ENCODE data around the gene CYP4F8. TPM values are rescaled to one million over a fixed set of nuclear protein-coding genes. Genes with fewer than 3 reads are reported as not detected.

CYP4F8 gene
- total and polyA plus RNA-seq, 2 of the 8 experiments (the other 6 are each of a cell fraction or from before 2014, with no cell fraction given) = not detected

DNA sequence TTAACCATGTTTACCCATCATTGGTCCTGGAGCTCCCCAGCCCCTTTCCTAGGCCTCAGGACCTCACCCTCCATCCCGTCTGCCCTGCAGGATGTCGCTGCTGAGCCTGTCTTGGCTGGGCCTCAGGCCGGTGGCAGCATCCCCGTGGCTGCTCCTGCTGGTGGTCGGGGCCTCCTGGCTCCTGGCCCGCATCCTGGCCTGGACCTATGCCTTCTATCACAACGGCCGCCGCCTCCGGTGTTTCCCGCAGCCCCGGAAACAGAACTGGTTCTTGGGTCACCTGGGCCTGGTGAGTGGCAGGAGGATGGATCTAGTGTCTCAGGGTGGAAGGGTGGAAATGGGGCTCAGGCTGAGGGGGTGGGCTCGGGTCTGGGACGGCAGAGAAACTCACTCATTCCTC lies 508 bp downstream of the CYP4F8 start:
- H2BK120ac ChIP-seq (replicated peaks; ENCODE audit: low read depth, low read length) = no peak overlapping the region
- H2BK5ac ChIP-seq (ENCODE audit: low read depth, low read length) = no peak overlapping the region
- H3K4ac ChIP-seq (replicated peaks; ENCODE audit: insufficient read length, low read depth, low read length) = no peak overlapping the region
- H3K18ac ChIP-seq (ENCODE audit: extremely low read depth, low read length) = no peak overlapping the region
- no peaks in the 10 kb centered on the region for H3K4me1 ChIP-seq (replicated peaks in 1 of 4; ENCODE audit: control insufficient read depth in 3 of 4, insufficient read depth in 4 of 4, low read length in 3 of 4)
- H4K91ac ChIP-seq (replicated peaks; ENCODE audit: insufficient read length, low read length) = no peak overlapping the region
- no peaks in the 10 kb centered on the region for H3K79me2 ChIP-seq (ENCODE audit: control insufficient read depth in 1 of 2, insufficient read depth in 2 of 2, low read length in 2 of 2)
- H3K27me3 ChIP-seq (replicated peaks in 1 of 4; ENCODE audit: control insufficient read depth in 3 of 4, extremely low read depth in 1 of 4, insufficient read depth in 3 of 4, low read length in 3 of 4) = no peaks in the 10 kb centered on the region
- no peak for DNase-seq (ENCODE audit: low read depth in 1 of 2, low spot score in 2 of 2)
- no peak overlapping the region for H3K56ac ChIP-seq (replicated peaks; ENCODE audit: insufficient read length, low read depth, low read length)
- FAIRE-seq = no peak
- no peak overlapping the region for H3K4me3 ChIP-seq (ENCODE audit: extremely low read depth in 1 of 4, insufficient read depth in 2 of 4, low read depth in 3 of 4, low read length in 4 of 4)
- H4K20me1 ChIP-seq (replicated peaks in 1 of 2; ENCODE audit: control insufficient read depth in 1 of 2, insufficient read depth in 2 of 2, low read length in 2 of 2) = no peaks in the 10 kb centered on the region
- no peak overlapping the region for H4K8ac ChIP-seq (ENCODE audit: extremely low read depth, insufficient read depth, low read length)
- no peak overlapping the region for H3K4me2 ChIP-seq (ENCODE audit: insufficient read depth in 1 of 2, low read depth in 2 of 2, low read length in 2 of 2)
- ChIA-PET CTCF (ENCODE audit: partially characterized antibody) (no interaction called here), POLR2A (ENCODE audit: partially characterized antibody) (no interaction called here)
- H2BK15ac ChIP-seq (ENCODE audit: low read length) = no peak overlapping the region
- H2AFZ ChIP-seq (ENCODE audit: low read length) = no peak overlapping the region
- TF ChIP-seq PHF8 (conservative IDR thresholded peaks at IDR 0.05; ENCODE audit: low read depth, low read length) = no peak
- no peak for TF ChIP-seq SAP30 (IDR thresholded peaks at IDR 0.05; ENCODE audit: insufficient read depth, insufficient replicate concordance, low read length)
- no peak for TF ChIP-seq CBX8 (IDR thresholded peaks at IDR 0.05; ENCODE audit: borderline replicate concordance, low read depth, low read length)
- H4K5ac ChIP-seq (ENCODE audit: insufficient read length, low read depth, low read length) = no peak overlapping the region
- no peak overlapping the region for H3K23ac ChIP-seq (ENCODE audit: insufficient read length)
- H3K23me2 ChIP-seq (ENCODE audit: low read depth, low read length) = peaks cover 2% of the 10 kb centered on the region; the same call in 1 of the 2 replicates
- H3K27ac ChIP-seq (ENCODE audit: low read depth, low read length) = no peak overlapping the region
- no peak overlapping the region for H2BK20ac ChIP-seq (ENCODE audit: low read length)
- H3K9ac ChIP-seq (replicated peaks in 1 of 4; ENCODE audit: extremely low read depth in 1 of 4, low read depth in 3 of 4, low read length in 3 of 4) = no peak overlapping the region
- peaks cover 72 to 89% of the 10 kb centered on the region in 2 experiments for H3K9me3 ChIP-seq (ENCODE audit: insufficient read depth in 2 of 2, low read depth in 1 of 2, low read length in 1 of 2)
- no peak overlapping the region for H2AK5ac ChIP-seq (ENCODE audit: low read depth, low read length)
- H3K79me1 ChIP-seq (ENCODE audit: low read depth, low read length) = no peaks in the 10 kb centered on the region
- no peak overlapping the region for H3K14ac ChIP-seq (ENCODE audit: insufficient read length)
- WGBS, 2 experiments (ENCODE audit: extremely low coverage in 1 of 2, insufficient coverage in 1 of 2, insufficient read length in 1 of 2, insufficient replicate concordance in 2 of 2, low coverage in 1 of 2, low lambda C conversion rate in 2 of 2, missing lambda C conversion rate in 1 of 2) = 69% methylated on average over 14 of the region's 14 CpGs; no CpG with 5 or more reads in 1 of the 2 experiments
- H3K36me3 ChIP-seq (ENCODE audit: control insufficient read depth in 2 of 4, insufficient read depth in 4 of 4, low read length in 3 of 4) = no peaks in the 10 kb centered on the region
- no peak overlapping the region for H2BK12ac ChIP-seq (ENCODE audit: low read depth, low read length)
